Liver (tissue), 9 donors: ENCODE data around the gene DIS3L2. TPM values are rescaled to one million over a fixed set of nuclear protein-coding genes. Genes with fewer than 3 reads are reported as not detected.

Experiments used
- DNase-seq: peaks from one replicate; pipeline ENCODE4 v3.0.0-alpha.2; 2017; ENCODE audit warnings: low spot score
- H3K27ac ChIP-seq, 2 donors: one replicate each; pipeline ENCODE4 v1.7.0; 2013; ENCODE audit warnings: inconsistent platforms in 2 of 2, low read length in 2 of 2, control low read depth in 1 of 2, low read depth in 1 of 2, mild to moderate bottlenecking in 1 of 2
- H3K27me3 ChIP-seq, 4 donors: one replicate each; pipeline versions ENCODE4 v1.6.1 to v1.7.0; 2013; ENCODE audit warnings: low read length in 3 of 4, inconsistent platforms in 1 of 4, mild to moderate bottlenecking in 1 of 4, moderate library complexity in 1 of 4; ENCODE audit not compliant: control insufficient read depth in 4 of 4, insufficient read depth in 4 of 4
- H3K36me3 ChIP-seq, 4 donors: one replicate each; pipeline versions ENCODE4 v1.6.1 to v1.7.0; 2013; ENCODE audit warnings: low read length in 3 of 4, mild to moderate bottlenecking in 3 of 4, low read depth in 1 of 4, moderate library complexity in 1 of 4; ENCODE audit not compliant: control insufficient read depth in 4 of 4, insufficient read depth in 3 of 4
- H3K4me1 ChIP-seq, 4 donors: one replicate each; pipeline versions ENCODE4 v1.6.1 to v1.7.0; 2013; ENCODE audit warnings: low read length in 3 of 4, mild to moderate bottlenecking in 3 of 4, moderate library complexity in 1 of 4; ENCODE audit not compliant: control insufficient read depth in 4 of 4, insufficient read depth in 4 of 4
- H3K4me3 ChIP-seq, 3 donors: one replicate each; pipeline versions ENCODE4 v1.6.1 to v1.7.0; 2013; ENCODE audit warnings: low read length in 3 of 3, control low read depth in 1 of 3, low read depth in 1 of 3, mild to moderate bottlenecking in 1 of 3
- H3K9ac ChIP-seq, 2 donors: one replicate each; pipeline ENCODE4 v1.7.0; 2013; ENCODE audit warnings: low read length in 2 of 2, mild to moderate bottlenecking in 2 of 2, moderate library complexity in 2 of 2, control low read depth in 1 of 2, low read depth in 1 of 2
- H3K9me3 ChIP-seq, 4 donors: one replicate each; pipeline versions ENCODE4 v1.6.1 to v1.7.0; 2013; ENCODE audit warnings: low read length in 3 of 4; ENCODE audit not compliant: control insufficient read depth in 4 of 4
- CTCF ChIP-seq: fragments of 150-350 bp; IDR thresholded peaks from 2 replicates; pipeline ENCODE4 v1.5.1; 2017; ENCODE audit warnings: improper control_type of control experiment, low read depth, low read length; ENCODE audit not compliant: missing input control
- EGR1 ChIP-seq, 2 donors: IDR thresholded peaks; 2 replicates each; pipeline ENCODE4 v1.6.1; 2016 to 2018; ENCODE audit warnings: antibody characterized with exemption in 2 of 2, low read depth in 2 of 2
- FOXA1 ChIP-seq: IDR thresholded peaks from 2 replicates; pipeline ENCODE4 v1.6.1; 2016; ENCODE audit warnings: antibody characterized with exemption
- FOXA2 ChIP-seq: IDR thresholded peaks from 2 replicates; pipeline ENCODE4 v1.6.1; 2016; ENCODE audit warnings: antibody characterized with exemption
- GABPA ChIP-seq, 2 donors: IDR thresholded peaks in 1 of 2; conservative IDR thresholded peaks in 1 of 2; 2 replicates each; pipeline ENCODE4 v1.6.1; 2016; ENCODE audit warnings: antibody characterized with exemption in 2 of 2, mild to moderate bottlenecking in 1 of 2, moderate library complexity in 1 of 2
- HNF4A ChIP-seq, 2 donors: conservative IDR thresholded peaks; 2 replicates each; pipeline ENCODE4 v1.6.1; 2016; ENCODE audit warnings: antibody characterized with exemption in 2 of 2, mild to moderate bottlenecking in 2 of 2
- JUND ChIP-seq, 2 donors: IDR thresholded peaks; 2 replicates each; pipeline ENCODE4 v1.6.1; 2016; ENCODE audit warnings: antibody characterized with exemption in 2 of 2
- MAX ChIP-seq: IDR thresholded peaks from 2 replicates; pipeline ENCODE4 v1.6.1; 2016; ENCODE audit warnings: antibody characterized with exemption
- NR2F2 ChIP-seq: IDR thresholded peaks from 2 replicates; pipeline ENCODE4 v1.6.1; 2016; ENCODE audit warnings: antibody characterized with exemption
- RAD21 ChIP-seq, 2 donors: IDR thresholded peaks; 2 replicates each; pipeline ENCODE4 v1.6.1; 2016; ENCODE audit warnings: antibody characterized with exemption in 2 of 2, mild to moderate bottlenecking in 2 of 2
- REST ChIP-seq: IDR thresholded peaks from 2 replicates; pipeline ENCODE4 v1.6.1; 2016; ENCODE audit warnings: antibody characterized with exemption, mild to moderate bottlenecking
- RXRA ChIP-seq, 2 donors: IDR thresholded peaks; 2 replicates each; pipeline ENCODE4 v1.6.1; 2017 to 2018; ENCODE audit warnings: antibody characterized with exemption in 2 of 2, mild to moderate bottlenecking in 1 of 2
- SP1 ChIP-seq: IDR thresholded peaks from 2 replicates; pipeline ENCODE4 v1.6.1; 2018; ENCODE audit warnings: antibody characterized with exemption, mild to moderate bottlenecking
- YY1 ChIP-seq: IDR thresholded peaks from 2 replicates; pipeline ENCODE4 v1.6.1; 2016; ENCODE audit warnings: antibody characterized with exemption, mild to moderate bottlenecking
- WGBS: extraction: QIAGEN DNeasy Blood & Tissue Kit; methylation state at CpG from one replicate; pipeline ENCODE4 v1.1.7; 2013; 5-methylcytosine and 5-hydroxymethylcytosine counted together
- polyA plus RNA-seq, 2 donors: library from polyadenylated mRNA; stranded (reverse) in 1 of 2; unstranded in 1 of 2; fragments of 200-250 nt in 1 of 2; fragments of >200 nt in 1 of 2; fragmentation: Nextera tagmentation in 1 of 2; extraction: Ambion mirVana in 1 of 2; gene quantifications; one replicate each; pipeline versions ENCODE4 v1.2.1 to v1.2.3, GENCODE V29; 2013 to 2015
- total RNA-seq, 2 donors: library from RNA; depleted of rRNA; stranded (reverse); fragments of >200 nt; gene quantifications; one replicate each; pipeline ENCODE4 v1.2.3, GENCODE V29; 2014
- TF ChIP-seq, protein P1 (sequence below): IDR thresholded peaks from 2 replicates; pipeline ENCODE4 v1.6.1; 2016; ENCODE audit warnings: antibody characterized with exemption
- donor health status: healthy.
- donor health status: healthy.
- donor health status: healthy.
- donor health status: healthy.
- donor health status: healthy.

The DIS3L2 gene
- total and polyA plus RNA-seq, 4 donors = 5.7 to 21.5 (median 8.8) TPM

GRCh38 chr2:232240906-232241305, 279.4 kb downstream of the DIS3L2 start:
- Histone ChIP-seq H3K9me3 (no peaks in the 10 kb centered on the region), H3K4me3 (no peak overlapping the region), H3K27ac (no peak overlapping the region), H3K9ac (no peak overlapping the region), H3K36me3 (peaks cover 4 to 13% (median 9%) of the 10 kb centered on the region in 4 donors), H3K4me1 (peaks cover 0 to under 1% (median 0%) of the 10 kb centered on the region in 4 donors), H3K27me3 (no peaks in the 10 kb centered on the region)
- TF ChIP-seq FOXA2 (no peak), FOXA1 (no peak), NR2F2 (no peak), HNF4A (conservative IDR thresholded peaks at IDR 0.05) (no peak), REST (no peak), JUND (IDR thresholded peaks at IDR 0.05) (no peak), GABPA (IDR thresholded peaks at IDR 0.05 in 1 of 2, conservative IDR thresholded peaks at IDR 0.05 in 1 of 2) (no peak), EGR1 (IDR thresholded peaks at IDR 0.05; ENCODE audit: low read depth in 2 of 2) (no peak), RAD21 (IDR thresholded peaks at IDR 0.05) (no peak), SP1 (no peak), CTCF (no peak)
- TF ChIP-seq, protein P1, sequence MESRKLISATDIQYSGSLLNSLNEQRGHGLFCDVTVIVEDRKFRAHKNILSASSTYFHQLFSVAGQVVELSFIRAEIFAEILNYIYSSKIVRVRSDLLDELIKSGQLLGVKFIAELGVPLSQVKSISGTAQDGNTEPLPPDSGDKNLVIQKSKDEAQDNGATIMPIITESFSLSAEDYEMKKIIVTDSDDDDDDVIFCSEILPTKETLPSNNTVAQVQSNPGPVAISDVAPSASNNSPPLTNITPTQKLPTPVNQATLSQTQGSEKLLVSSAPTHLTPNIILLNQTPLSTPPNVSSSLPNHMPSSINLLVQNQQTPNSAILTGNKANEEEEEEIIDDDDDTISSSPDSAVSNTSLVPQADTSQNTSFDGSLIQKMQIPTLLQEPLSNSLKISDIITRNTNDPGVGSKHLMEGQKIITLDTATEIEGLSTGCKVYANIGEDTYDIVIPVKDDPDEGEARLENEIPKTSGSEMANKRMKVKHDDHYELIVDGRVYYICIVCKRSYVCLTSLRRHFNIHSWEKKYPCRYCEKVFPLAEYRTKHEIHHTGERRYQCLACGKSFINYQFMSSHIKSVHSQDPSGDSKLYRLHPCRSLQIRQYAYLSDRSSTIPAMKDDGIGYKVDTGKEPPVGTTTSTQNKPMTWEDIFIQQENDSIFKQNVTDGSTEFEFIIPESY = no peak
- 94% methylated on average over 10 of the region's 10 CpGs for WGBS
- DNase-seq = no peak

- Histone ChIP-seq H3K9me3 (no peaks in the 10 kb centered on the region), H3K9ac (no peak overlapping the region), H3K4me3 (no peak overlapping the region), H3K4me1 (no peaks in the 10 kb centered on the region), H3K27me3 (no peaks in the 10 kb centered on the region), H3K36me3 (peaks cover 4 to 13% (median 9%) of the 10 kb centered on the region in 4 donors), H3K27ac (no peak overlapping the region)
- DNase-seq = no peak
- 93% methylated on average over 2 of the region's 2 CpGs for WGBS
- TF ChIP-seq YY1 (no peak), MAX (no peak), JUND (IDR thresholded peaks at IDR 0.05) (no peak), GABPA (IDR thresholded peaks at IDR 0.05 in 1 of 2, conservative IDR thresholded peaks at IDR 0.05 in 1 of 2) (no peak), FOXA1 (no peak), CTCF (no peak), FOXA2 (no peak), RXRA (IDR thresholded peaks at IDR 0.05) (no peak), EGR1 (IDR thresholded peaks at IDR 0.05; ENCODE audit: low read depth in 2 of 2) (no peak), REST (no peak), HNF4A (conservative IDR thresholded peaks at IDR 0.05) (no peak), NR2F2 (no peak), SP1 (no peak)
- TF ChIP-seq, protein P1 = no peak
Observed at GRCh38 chr2:232242316-232242715, 280.8 kb downstream of the DIS3L2 start.
